Esophagus mucosa (tissue), 1 donor: ENCODE results near the gene ATXN7. TPM values are rescaled to one million over a fixed set of nuclear protein-coding genes. Genes with fewer than 3 reads are reported as not detected.

Experiments used
- ATAC-seq: fragments of 200-7000 bp; cut with Tn5 transposase; one replicate; pipeline ENCODE4 v1.9.1; 2020
- total RNA-seq: library from RNA; stranded (reverse); gene quantifications from one replicate; pipeline ENCODE4 v1.2.4, GENCODE V29; 2023
- donor health status: DM: yes; HTN: yes; CAD: no.

ATXN7 gene
- total RNA-seq, 1 donor from 2014 or later: 21.9 TPM

- ATAC-seq: no peak
These were observed 159.0 kb downstream of the ATXN7 start for GRCh38 chr3:64022451-64023186.

GRCh38 chr3:64023187-64023860, 159.7 kb downstream of the ATXN7 start, which contains the start of gene PSMD6:
PSMD6 (minus strand) TSS chr3:64023494; CDS start chr3:64023419, 75 bp downstream.
- peak; percentile 98 for ATAC-seq

- ATAC-seq: no peak
These were observed 160.2 kb downstream of the ATXN7 start for GRCh38 chr3:64023861-64024223.

DNA sequence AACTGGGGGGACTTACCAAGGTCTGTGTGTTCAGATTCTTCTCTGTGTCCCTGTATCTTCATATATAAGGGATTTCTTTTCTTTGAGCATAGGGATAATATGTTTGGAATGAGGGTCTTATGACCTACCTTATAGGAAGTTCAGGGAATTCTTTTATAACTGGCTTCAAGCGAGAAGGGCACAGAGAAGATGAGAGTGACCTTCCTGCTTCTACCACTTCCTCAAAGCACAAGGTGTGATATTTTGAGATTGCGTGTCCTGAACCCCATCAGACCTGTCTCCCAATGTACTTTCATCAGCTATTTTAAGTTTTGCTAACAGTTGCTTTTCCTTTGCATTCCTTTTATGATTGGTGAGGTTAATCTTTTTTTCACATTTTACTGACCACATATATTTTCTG, 162.7 kb downstream of the ATXN7 start:
- ATAC-seq: no peak

- no peak for ATAC-seq
These were observed 164.0 kb downstream of the ATXN7 start for GRCh38 chr3:64027658-64028057.

GRCh38 chr3:64028754-64029153, 165.1 kb downstream of the ATXN7 start:
- no peak for ATAC-seq

DNA sequence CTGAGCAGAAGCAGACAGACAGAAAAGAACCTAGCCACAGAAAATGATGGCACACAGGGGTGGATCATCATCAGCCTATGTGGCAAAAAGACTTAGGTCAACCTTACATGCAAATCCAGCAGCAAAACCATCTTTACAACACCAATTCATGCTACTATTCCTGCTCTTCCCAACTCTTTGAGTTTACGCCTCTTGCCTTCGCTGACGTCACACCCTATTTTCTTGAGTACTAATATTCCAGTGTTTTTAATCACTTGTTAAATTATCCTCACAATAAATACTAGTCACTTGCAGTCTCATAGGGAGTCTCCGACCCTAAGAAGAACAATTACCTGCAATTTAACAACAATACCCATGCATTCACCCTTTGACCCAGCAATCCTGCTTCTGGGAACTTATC, 165.6 kb downstream of the ATXN7 start:
- no peak for ATAC-seq

DNA sequence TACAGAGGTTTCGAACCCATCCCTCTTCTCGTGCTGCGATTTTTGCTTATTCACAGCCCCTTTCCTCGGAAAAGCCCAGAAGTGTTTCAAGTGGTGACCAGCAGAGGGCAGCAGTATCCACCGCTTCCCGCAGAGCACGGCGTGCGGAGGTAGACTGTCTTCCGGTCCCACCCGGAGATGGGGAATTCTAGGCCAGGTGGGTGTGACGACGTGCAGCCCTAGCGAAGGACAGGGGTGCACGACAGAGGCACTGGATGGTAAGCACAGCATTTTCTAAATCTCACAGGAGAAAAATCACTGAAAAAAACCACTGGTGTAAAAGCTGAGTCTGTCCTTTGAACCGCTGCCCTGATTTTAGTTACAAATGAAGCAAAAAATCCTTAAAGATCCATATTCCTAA, 167.1 kb downstream of the ATXN7 start:
- ATAC-seq: peak; percentile 91

DNA sequence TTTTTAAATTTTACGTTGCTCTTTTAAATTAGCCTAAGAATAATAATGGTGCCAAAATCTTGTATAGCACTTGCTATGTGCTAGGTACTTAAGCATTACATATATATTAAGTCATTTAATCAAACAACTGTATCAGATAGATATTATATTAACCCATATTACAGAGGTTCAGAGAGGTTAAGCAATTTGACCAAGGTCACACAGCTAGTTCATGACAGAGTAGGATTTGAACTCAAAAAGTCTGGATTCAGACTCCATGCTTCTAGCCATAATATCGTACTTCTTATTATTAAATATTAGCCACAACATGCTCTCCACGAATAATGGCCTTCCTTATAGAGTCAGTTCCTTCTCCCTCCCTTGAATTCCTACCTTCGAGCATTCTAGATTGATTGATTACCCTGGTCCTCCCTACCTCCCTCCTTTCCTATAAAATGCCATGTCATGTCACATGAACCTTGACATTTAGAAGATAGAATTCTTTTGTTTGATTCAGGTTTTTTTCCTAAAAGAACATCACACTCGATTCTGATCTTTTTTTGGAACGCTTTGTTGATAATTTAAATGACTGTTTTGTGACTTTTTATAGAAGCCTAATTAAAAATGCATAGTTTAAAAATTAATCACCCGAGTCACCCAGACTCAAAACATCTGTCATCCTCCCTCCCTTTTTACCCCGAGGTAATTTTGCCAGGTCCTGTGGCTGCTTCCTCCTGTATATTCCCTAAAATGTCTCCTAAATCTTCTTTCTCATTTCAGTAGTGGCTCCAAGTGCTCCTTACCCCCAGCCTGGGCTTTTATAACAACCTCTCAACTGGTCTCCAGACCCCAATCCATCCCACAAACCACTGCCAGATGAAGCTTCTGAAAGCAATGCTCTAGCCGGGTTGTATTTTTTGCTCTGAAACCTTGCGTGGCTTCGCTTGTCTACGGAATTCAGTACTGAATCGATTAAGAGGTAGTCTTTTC, 168.2 kb downstream of the ATXN7 start:
- ATAC-seq: no peak

GRCh38 chr3:64033069-64033468, 169.4 kb downstream of the ATXN7 start:
- ATAC-seq: no peak

DNA sequence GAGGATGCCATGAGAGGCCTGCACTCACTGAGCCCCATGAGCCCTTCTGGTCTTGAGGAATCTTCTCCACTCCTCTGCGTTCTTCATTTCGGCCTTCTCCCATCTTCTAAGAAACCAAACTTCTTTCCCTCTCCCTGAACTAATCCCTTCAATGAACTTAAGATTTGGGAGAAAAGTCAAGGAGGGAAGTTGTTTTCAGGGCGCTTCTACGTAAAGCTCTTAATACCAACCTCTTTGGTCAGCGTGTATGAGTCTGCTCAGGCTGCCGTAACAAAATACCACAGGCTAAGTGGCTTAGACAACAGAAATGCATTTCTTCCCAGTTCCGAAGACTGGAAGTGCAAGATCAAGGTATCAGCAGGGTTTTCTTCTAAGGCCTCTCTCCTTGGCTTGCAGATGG, 173.4 kb downstream of the ATXN7 start:
- no peak for ATAC-seq

DNA sequence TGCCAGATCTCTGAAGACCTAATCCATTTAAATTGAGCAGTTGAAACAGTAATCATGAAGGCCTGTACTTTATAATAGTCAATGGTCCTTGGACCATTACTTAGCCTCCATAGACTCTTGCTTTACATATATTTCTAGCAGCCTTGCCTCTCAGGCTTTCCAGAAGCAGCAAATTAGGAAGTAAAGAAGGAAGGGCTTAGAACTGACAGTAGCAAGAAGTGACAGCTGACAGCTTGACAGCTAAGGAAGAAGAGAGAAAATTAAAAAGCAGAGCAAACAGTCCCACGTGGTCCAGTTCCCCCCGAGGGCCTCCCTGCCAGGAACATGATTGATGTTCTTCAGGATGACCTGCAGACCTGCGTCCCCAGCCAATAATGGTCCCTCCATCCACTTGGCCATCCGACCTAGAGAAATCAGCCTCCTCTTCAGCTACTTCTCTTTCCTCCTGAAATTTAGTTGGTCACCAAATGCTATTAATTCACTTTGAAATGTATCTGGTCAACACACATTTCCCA, 174.6 kb downstream of the ATXN7 start:
- ATAC-seq: no peak

DNA sequence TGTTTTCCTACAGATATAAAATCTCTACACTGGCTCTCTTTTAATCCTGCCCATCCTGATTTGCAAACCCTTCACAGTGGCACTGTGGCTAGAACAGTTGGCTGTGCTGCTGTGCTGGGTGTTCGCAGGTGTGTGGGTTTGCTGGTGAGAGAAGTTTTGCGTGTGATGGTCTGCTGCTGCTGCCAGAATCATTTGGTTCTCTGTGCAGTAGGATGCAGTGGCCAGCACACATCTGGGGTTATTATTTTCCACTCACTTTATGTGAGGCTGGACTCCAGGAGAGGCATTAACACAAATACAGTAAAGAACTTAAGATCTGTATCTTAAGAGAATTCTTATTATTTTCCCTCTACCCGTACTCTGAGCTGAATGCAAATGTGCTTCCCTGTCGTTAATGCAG, 175.7 kb downstream of the ATXN7 start:
- no peak for ATAC-seq

- no peak for ATAC-seq
These were observed 176.5 kb downstream of the ATXN7 start for GRCh38 chr3:64039981-64040733.

DNA sequence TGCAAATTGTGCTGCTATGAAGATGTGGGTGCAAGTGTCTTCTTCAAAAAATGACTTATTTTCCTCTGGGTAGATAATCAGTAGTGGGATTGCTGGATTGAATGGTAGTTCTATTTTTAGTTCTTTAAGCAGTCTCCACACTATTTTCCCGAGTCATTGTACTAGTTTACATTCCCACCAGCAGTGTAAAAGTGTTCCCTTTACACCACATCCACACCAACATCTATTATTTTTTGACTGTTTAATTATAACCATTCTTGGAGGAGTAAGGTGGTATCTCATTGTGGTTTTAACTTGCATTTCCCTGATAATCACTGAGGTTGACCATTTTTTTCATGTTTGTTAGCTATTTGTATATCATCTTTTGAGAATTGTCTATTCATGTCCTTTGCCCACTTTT, 179.3 kb downstream of the ATXN7 start:
- no peak for ATAC-seq

GRCh38 chr3:64046592-64046991, 182.9 kb downstream of the ATXN7 start:
- no peak for ATAC-seq

- ATAC-seq: no peak
These were observed 183.4 kb downstream of the ATXN7 start for GRCh38 chr3:64046996-64047594.

- no peak for ATAC-seq
These were observed 184.1 kb downstream of the ATXN7 start for GRCh38 chr3:64047787-64048186.

DNA sequence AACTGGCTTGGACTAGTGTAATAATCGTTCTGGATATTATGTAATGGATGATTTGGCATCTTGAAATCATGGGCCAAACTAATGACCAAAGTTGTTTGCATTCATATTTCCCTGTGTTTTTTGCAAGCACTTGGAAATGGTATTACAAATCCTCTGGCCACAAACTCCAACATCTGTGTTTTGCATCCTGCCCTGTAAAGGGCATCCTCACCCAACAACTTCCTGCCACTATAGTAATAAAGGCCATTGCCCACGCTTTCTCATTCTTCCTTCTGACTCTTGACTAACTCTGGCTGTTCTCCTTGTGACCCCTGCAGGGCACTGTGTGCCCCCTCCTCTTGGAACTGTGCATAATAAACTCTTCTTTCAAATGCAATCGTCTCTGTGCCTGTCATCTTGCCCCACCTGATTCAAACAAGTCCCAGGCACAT, 185.0 kb downstream of the ATXN7 start:
- no peak for ATAC-seq

DNA sequence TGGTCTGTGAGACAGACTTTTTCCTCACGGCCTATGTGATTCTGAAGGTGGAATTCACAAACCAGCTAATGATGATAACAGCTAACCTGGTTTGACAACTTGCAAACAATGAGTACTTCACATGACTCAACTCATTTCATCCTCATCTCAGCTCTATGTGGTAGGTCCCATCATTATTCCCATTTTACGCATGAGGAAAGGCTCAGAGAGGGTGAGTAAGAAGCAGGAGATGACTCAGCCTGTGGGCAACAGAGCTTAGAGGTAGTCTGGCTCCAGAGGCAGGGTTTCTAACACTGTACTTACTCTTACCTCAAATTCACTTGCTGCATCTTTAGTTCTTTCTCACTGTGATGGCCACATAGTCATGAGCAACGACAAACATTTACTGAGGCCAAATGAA, 185.5 kb downstream of the ATXN7 start:
- ATAC-seq: peak; percentile 96

- ATAC-seq: no peak
These were observed 186.2 kb downstream of the ATXN7 start for GRCh38 chr3:64049832-64050231.
